ENCODE measurements around the gene HOXA11.

HOXA11 gene

DNA sequence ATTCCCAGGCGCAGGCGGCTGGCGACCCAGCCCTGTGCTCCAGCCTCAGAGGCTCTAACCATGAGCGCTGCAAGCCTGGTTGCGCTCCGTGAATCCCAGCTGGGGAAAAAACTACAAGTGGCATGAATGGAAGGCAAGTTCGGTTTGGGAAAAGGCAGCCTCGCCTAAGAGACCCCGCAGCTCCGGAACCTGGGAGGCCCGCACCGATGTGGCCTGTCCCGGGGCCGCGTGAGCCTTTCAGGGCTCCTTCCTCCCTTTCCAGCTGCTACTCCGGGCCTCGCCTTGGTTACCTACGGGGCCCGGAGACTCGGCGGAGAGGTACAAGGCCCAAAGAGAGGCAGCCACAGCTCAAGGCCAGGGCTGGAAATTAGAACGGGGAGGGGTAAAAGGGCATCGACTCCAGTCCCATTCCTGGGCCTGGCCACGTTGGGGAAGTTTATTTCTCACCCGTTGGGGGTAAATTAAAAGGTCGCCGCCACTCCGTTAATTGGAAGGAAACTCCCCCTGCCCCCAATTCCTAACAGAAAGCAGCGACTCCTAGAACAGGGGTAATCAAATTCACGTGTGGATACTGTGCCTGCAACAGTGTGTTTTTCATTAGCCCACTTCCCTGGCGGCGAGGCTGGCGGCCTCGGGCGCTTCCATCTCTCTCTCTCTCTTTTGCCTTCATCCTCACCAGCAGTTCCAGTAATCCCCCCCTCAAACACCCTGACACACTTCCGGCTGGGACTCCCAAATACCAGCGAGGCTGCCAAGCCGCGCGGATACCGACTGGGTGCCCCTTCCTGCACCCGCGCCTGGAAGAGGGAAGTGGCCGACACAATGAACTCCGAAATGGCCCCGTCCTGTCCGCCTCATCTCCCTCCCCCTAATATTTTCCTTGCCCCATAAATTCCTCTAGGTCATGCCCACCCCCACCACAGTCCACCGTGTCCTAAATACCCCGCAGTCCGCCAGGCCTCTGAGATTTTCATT lies 18.2 kb downstream of the HOXA11 start:
- H3K9ac ChIP-seq = no peak overlapping the region
- H3K27ac ChIP-seq = no peak overlapping the region
- peaks cover 100% of the 10 kb centered on the region in 11 experiments for H3K27me3 ChIP-seq
- peak overlapping the region in 2 of 10 experiments; percentile 10 to 24; a peak in 3 of 20 replicates for H3K4me3 ChIP-seq
- H3K4me1 ChIP-seq = peaks cover 0 to 15% (median under 1%) of the 10 kb centered on the region in 10 experiments; a peak in 5 of 20 replicates
- no peaks in the 10 kb centered on the region for H3K36me3 ChIP-seq
- H3K9me3 ChIP-seq (replicated peaks in 1 of 11) = peaks cover 16 to 31% (median 20%) of the 10 kb centered on the region in 11 experiments
- peak overlapping the region in 2 of 11 experiments; percentile 47 to 51; a peak in 4 of 22 replicates for H3K4me2 ChIP-seq
- no peak for TF ChIP-seq Cebpa-rat (IDR thresholded peaks at IDR 0.05)
- peaks cover 0 to 96% (median 88%) of the 10 kb centered on the region in 11 experiments; a peak in 19 of 22 replicates for H4K20me1 ChIP-seq

DNA sequence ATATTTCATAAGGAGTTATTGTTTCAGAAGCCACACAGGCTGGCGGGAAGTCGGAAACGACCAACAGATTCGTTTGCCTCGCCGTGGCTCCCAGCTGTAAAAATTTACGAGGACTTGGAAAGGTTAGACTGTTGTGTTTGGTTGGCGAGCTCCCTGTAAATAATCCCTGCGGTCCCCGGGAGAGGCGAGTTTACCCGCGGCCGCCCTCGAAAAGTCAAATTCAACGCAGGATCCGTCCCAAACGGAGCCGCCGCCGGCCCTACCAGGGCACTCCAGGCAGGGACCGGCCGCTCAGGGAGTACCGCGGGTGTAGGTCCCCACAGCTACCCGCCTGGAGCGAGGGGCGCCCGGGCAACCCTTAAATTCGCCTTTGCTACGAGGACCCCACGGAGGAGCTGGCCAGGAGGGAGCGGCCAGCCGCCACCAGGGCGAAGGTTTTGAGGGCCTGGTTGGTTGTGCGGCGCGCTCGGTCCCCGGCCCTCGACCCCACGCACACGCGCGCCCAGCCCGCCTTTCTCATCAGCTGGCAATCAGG lies 19.0 kb downstream of the HOXA11 start:
- H3K27ac ChIP-seq = no peak overlapping the region
- H3K4me2 ChIP-seq = no peak overlapping the region
- peaks cover 16 to 31% (median 20%) of the 10 kb centered on the region in 11 experiments for H3K9me3 ChIP-seq (replicated peaks in 1 of 11)
- no peaks in the 10 kb centered on the region for H3K36me3 ChIP-seq
- H3K4me1 ChIP-seq = peaks cover 0 to 11% (median 2%) of the 10 kb centered on the region in 10 experiments; a peak in 8 of 20 replicates
- no peak overlapping the region for H3K9ac ChIP-seq
- peaks cover 95 to 100% (median 100%) of the 10 kb centered on the region in 11 experiments for H3K27me3 ChIP-seq
- peaks cover 0 to 91% (median 82%) of the 10 kb centered on the region in 11 experiments; a peak in 18 of 22 replicates for H4K20me1 ChIP-seq
- H3K4me3 ChIP-seq = peak overlapping the region in 1 of 10 experiments; percentile 10; a peak in 1 of 20 replicates
- TF ChIP-seq Cebpa-rat (IDR thresholded peaks at IDR 0.05) = no peak

DNA sequence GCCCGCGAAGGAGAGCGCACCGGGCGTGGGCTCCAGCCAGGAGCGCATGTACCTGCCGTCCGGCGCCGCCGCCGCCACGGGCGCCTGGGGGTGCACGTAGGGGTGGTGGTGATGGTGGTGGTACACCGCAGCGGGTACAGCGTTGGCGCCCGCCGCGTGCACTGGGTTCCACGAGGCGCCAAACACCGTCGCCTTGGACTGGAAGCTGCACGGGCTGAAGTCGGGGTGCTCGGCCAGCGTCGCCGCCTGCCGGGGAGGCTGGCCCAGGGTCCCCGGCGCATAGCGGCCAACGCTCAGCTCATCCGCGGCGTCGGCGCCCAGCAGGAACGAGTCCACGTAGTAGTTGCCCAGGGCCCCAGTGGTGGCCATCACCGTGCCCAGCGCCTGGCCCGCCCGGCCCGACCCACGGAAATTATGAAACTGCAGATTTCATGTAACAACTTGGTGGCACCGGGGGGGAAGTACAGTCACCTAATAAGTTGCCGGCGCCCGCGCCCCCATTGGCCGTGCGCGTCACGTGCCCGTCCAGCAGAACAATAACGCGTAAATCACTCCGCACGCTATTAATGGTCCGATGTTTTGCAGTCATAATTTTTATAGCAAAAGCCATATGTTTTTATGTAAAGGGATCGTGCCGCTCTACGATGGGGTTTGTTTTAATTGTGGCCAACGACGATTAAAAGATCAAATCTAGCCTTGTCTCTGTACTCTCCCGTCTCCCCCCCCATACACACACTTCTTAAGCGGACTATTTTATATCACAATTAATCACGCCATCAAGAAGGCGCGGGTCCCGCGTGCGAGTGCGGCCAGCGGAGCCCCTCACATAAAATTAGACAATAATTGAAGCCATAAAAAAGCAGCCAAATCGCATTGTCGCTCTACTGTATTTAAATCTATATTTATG lies 19.7 kb downstream of the HOXA11 start, which contains the start of gene HOXA9:
TSS of gene HOXA9 (minus strand) at position 449 of the 907 bp plus-strand sequence. CDS start at position 369, 80 bp downstream.
- Histone ChIP-seq H3K4me1 (peaks cover 5 to 15% (median 8%) of the 10 kb centered on the region in 10 experiments; a peak in 17 of 20 replicates), H3K9ac (no peak within 1 kb of the TSS), H3K27me3 (peaks cover 94 to 100% (median 100%) of the 10 kb centered on the region in 11 experiments), H3K9me3 (replicated peaks in 1 of 11) (peaks cover 16 to 31% (median 20%) of the 10 kb centered on the region in 11 experiments), H3K27ac (no peak within 1 kb of the TSS), H3K4me3 (peak within 1 kb of the TSS in 1 of 10 experiments; percentile 10; a peak in 1 of 20 replicates), H4K20me1 (peaks cover 0 to 87% (median 80%) of the 10 kb centered on the region in 11 experiments; a peak in 18 of 22 replicates), H3K4me2 (0 out of 22 replicates have a peak within 1 kb of the TSS, but pooled peaks of 1 of the 11 experiments have one; percentile 13), H3K36me3 (no peaks in the 10 kb centered on the region)
- TF ChIP-seq Cebpa-rat (IDR thresholded peaks at IDR 0.05) = no peak

DNA sequence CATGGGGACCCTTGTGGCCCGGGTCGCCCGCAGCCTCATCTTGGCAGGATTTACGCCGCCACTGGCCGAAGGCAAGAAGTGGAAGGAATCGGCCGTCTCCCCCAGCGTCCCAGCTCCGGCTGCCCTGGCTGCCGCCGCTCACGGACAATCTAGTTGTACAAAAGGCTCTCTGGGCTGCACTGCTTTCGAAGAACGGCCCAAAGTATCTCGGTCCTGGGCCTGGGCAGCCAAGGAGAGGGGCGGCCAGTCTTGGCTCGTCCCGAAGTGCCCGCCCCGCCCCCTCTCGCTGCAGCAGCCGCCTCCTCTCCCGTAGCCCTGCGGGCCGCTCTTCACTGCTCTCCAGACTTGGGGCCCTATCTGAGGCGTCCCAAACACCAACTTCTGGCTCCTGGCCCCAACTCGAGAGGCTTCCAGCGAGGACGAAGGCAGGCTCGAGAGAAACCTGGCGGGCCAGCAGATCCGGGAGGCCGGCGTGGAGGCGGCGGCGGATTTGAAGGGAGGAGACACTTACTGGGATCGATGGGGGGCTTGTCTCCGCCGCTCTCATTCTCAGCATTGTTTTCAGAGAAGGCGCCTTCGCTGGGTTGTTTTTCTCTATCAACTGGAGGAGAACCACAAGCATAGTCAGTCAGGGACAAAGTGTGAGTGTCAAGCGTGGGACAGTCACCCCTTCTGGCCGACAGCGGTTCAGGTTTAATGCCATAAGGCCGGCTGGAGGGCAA lies 20.5 kb downstream of the HOXA11 start:
- peaks cover 0 to 86% (median 80%) of the 10 kb centered on the region in 11 experiments; a peak in 18 of 22 replicates for H4K20me1 ChIP-seq
- H3K36me3 ChIP-seq = no peaks in the 10 kb centered on the region
- H3K4me1 ChIP-seq = peaks cover 8 to 21% (median 13%) of the 10 kb centered on the region in 10 experiments; a peak in 18 of 20 replicates
- H3K27ac ChIP-seq = no peak overlapping the region
- H3K27me3 ChIP-seq = peaks cover 94 to 100% (median 100%) of the 10 kb centered on the region in 11 experiments
- H3K9me3 ChIP-seq (replicated peaks in 1 of 11) = peaks cover 16 to 31% (median 20%) of the 10 kb centered on the region in 11 experiments
- no peak for TF ChIP-seq Cebpa-rat (IDR thresholded peaks at IDR 0.05)
- H3K4me2 ChIP-seq = 0 out of 22 replicates have a peak overlapping the region, but pooled peaks of 1 of the 11 experiments have one; percentile 13
- no peak overlapping the region for H3K9ac ChIP-seq
- H3K4me3 ChIP-seq = no peak overlapping the region

DNA sequence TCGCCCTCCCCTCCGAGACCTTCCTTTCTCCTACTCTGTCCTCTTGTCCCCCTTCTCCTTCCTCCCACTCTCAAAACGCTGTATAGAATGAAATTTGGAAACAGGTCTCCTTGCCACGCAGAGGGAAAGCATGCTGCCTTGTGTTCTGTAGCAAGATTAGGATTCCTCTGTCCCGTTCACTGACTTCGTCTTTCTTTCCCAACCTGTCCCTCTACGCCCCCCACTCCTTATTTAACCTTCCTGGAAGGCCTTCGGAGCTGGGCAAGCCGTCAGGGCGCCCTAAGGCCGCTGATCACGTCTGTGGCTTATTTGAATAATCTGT lies 21.0 kb downstream of the HOXA11 start:
- H3K36me3 ChIP-seq = no peaks in the 10 kb centered on the region
- H3K4me2 ChIP-seq = 0 out of 22 replicates have a peak overlapping the region, but pooled peaks of 1 of the 11 experiments have one; percentile 13
- peaks cover 94 to 100% (median 100%) of the 10 kb centered on the region in 11 experiments for H3K27me3 ChIP-seq
- H4K20me1 ChIP-seq = peaks cover 0 to 86% (median 80%) of the 10 kb centered on the region in 11 experiments; a peak in 18 of 22 replicates
- H3K27ac ChIP-seq = no peak overlapping the region
- H3K9ac ChIP-seq = no peak overlapping the region
- no peak for TF ChIP-seq Cebpa-rat (IDR thresholded peaks at IDR 0.05)
- H3K4me1 ChIP-seq = peaks cover 8 to 21% (median 13%) of the 10 kb centered on the region in 10 experiments; a peak in 18 of 20 replicates
- no peak overlapping the region for H3K4me3 ChIP-seq
- H3K9me3 ChIP-seq (replicated peaks in 1 of 11) = peaks cover 16 to 31% (median 20%) of the 10 kb centered on the region in 11 experiments

DNA sequence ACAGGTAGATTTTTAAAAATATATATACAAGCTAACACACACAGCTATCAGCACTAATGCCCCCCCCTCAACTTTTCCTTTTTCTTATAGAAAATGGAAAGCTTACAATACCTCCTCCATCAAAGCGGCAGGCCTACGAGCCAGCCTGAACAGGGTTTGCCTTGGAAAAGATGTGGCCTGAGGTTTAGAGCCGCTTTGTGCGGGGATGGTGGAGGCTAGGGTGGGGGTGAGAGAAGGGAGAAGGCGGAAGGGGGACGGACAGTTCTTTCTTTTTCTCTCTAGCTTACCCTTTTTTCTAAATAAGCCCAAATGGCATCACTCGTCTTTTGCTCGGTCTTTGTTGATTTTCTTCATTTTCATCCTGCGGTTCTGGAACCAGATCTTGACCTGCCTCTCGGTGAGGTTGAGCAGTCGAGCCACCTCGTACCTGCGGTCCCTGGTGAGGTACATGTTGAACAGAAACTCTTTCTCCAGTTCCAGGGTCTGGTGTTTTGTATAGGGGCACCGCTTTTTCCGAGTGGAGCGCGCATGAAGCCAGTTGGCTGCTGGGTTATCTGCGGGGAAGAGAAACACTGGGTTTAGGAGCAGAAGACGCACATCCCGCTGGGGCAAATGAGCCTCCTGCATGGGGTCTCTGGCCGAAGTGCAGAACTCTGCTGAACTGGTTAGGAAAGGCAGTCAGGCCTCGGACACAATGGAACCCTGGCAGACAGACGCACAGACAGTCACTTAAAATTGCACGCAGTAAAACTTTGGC lies 21.6 kb downstream of the HOXA11 start:
- no peak for TF ChIP-seq Cebpa-rat (IDR thresholded peaks at IDR 0.05)
- H4K20me1 ChIP-seq = peaks cover 0 to 86% (median 80%) of the 10 kb centered on the region in 11 experiments; a peak in 18 of 22 replicates
- peaks cover 8 to 21% (median 13%) of the 10 kb centered on the region in 10 experiments; a peak in 18 of 20 replicates for H3K4me1 ChIP-seq
- H3K27me3 ChIP-seq = peaks cover 94 to 100% (median 100%) of the 10 kb centered on the region in 11 experiments
- H3K9ac ChIP-seq = no peak overlapping the region
- H3K27ac ChIP-seq = no peak overlapping the region
- no peak overlapping the region for H3K4me3 ChIP-seq
- no peak overlapping the region for H3K4me2 ChIP-seq
- no peaks in the 10 kb centered on the region for H3K36me3 ChIP-seq
- H3K9me3 ChIP-seq (replicated peaks in 1 of 11) = peaks cover 16 to 31% (median 23%) of the 10 kb centered on the region in 11 experiments
